NCI-H82 treated with DMSO at 0.1 percent for 48 hours (cell line): ENCODE data around the gene NGRN.

ENCODE experiments used
- DNase-seq: peaks from one replicate; lab custom pipeline; 2025; ENCODE audit not compliant: unreplicated experiment; lab: John Stamatoyannopoulos, UW

The NGRN gene

GRCh38 chr15:90265271-90266060, at the start of gene NGRN:
NGRN (plus strand) TSS chr15:90265672; CDS start chr15:90265713, 41 bp downstream.
- DNase-seq: peak; percentile 73

DNA sequence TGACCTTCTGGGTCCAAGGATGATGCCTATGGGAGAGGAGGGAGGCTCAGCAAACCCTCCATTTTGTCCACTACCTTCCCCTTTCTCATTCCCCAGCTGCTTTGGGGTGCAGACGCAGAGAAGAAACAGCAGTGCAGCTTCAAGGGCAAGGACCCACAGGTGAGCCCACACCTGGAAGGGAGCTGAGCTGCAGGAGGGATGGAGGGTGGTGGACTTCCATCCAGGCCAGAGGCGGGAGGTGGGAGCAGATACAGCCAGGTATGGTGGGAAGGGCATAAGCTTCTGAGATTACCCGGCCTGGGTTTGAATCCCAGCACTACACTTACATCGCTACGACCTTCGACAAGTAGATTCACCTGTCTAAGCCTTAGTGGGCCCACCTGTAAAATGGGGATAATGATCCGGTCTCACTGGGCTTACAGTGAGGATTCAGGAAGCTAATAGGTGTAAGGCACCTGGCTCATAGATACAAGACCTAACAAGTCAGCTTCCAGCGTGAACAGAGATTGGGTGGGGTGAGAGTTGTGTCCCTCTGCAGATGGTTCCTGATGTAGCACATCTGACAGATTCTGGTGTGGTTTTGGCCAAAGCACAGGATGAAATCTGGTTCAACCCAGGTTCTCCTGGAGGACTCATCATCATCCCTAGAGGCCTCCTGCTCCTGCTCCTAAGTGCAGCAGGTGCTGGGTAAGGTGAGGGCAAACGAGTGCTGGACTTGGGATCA, 47.6 kb upstream of the NGRN start:
- no peak for DNase-seq

DNA sequence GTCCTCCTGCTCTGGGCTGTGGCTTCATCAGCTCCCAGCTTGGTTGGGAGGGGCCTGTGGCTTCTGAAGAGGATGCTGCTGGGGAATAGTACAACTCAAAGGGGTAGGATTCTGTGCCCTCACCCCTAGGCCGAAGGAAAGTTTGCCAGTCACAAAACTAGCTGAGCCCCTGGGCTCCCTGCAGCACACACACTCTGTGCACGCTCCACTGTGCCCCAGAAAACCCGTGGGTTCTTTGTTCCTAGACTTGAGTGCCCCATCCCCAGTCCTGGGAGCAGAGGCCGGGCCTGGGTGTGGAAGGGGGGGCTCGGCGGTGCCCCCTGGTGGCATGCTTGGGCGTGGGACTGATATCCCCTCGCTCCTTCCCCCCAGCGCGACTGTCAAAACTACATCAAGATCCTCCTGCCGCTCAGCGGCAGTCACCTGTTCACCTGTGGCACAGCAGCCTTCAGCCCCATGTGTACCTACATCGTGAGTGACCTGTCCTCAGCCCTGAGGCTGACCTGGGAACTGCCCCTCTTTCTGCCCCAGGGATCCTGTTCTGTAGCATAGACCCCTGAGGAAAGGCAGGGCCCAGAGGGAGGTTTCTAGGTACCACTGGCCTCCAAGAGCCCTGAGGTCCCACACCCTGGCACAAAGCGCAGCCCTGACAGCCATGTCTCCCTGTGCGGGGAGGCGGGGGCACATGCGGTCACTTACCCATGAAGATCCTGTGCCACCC, 45.9 kb upstream of the NGRN start:
- peak; percentile 23 for DNase-seq

DNA sequence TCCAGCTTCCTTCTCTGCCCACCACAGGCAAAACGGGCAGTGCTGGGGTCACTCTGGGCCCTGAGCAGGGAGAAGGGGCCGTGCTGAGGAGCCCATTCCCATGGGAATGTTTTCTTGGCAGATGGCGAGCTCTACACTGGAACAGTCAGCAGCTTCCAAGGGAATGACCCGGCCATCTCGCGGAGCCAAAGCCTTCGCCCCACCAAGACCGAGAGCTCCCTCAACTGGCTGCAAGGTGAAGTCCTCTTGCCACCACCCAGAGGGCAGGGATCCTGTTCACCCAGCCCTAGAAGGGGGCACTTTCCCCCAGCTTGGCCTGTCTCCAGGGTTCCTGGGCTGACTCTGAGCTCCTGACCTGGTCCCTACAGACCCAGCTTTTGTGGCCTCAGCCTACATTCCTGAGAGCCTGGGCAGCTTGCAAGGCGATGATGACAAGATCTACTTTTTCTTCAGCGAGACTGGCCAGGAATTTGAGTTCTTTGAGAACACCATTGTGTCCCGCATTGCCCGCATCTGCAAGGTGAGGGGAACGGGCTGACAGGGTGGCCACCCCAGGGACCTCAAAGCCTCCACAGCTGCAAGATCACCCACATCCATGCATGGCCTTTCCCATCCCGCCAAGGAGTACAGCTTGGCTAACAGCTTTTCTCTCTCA, 44.1 kb upstream of the NGRN start:
- peak; percentile 85 for DNase-seq

DNA sequence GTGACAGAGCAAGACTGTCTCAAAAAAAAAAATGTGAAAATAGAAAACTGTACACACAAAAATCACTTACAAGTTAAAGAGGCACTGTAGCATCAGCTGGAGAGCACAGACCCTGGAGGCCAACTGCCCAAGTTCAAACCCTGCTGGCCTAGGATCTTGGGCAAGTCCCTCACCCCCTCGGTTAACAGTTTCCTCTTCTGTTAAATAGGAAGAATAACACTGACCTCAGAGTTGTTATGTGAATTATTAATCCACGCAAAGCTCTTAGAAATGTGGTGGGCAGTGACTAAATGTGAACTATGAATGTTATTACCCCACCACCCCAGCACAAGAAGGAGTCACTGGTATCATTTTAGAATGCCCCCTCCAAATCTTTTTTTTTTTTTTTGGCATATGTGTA, 42.9 kb upstream of the NGRN start:
- no peak for DNase-seq

DNA sequence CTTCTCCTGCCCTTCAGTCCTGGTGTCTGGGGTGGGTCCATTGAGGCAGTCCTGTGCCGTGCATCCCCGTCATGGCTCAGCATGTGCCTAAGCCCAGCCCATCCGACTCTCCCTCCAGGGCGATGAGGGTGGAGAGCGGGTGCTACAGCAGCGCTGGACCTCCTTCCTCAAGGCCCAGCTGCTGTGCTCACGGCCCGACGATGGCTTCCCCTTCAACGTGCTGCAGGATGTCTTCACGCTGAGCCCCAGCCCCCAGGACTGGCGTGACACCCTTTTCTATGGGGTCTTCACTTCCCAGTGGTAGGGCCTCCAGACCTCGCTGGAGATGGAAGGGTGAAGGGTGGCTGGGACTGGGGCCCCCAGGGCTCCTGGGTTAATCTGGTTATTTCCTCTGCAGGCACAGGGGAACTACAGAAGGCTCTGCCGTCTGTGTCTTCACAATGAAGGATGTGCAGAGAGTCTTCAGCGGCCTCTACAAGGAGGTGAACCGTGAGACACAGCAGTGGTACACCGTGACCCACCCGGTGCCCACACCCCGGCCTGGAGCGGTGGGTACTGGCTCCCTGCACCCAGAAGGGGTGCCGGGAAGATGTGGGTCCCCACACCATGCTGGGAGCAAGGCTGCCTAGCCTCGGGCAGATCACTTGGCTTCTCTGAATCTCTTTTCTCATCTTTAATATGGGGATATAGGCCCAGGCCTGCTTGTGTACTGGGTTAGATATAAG, 41.9 kb upstream of the NGRN start:
- DNase-seq: no peak

- no peak for DNase-seq
These were observed 40.4 kb upstream of the NGRN start for GRCh38 chr15:90225047-90225446.

GRCh38 chr15:90225504-90226234, 39.8 kb upstream of the NGRN start:
- no peak for DNase-seq

GRCh38 chr15:90227336-90227735, 38.1 kb upstream of the NGRN start:
- DNase-seq: no peak

GRCh38 chr15:90227816-90228772, 37.4 kb upstream of the NGRN start:
- DNase-seq: no peak

- DNase-seq: no peak
These were observed 36.5 kb upstream of the NGRN start for GRCh38 chr15:90228960-90229359.

DNA sequence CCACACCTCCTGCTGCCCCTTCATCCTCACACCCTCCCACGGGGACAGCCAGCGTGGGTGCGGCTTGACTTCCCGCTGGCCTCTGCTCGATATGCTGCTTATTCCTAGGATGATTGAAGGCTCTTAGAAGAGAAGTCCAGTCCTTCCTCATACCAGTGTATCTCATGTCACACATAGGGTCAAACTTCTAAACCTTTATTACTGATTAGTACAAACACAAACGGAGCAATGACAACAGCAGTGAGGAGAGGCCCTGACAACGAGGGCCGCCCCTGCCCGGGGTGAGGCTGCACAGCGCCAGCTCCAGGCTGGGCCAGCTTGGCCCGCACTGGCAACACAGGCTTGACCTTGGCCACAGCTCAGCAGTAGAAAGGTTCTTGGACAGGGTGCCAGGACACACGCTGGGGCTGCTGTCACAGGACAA, 35.4 kb upstream of the NGRN start:
- no peak for DNase-seq

- DNase-seq: no peak
These were observed 34.9 kb upstream of the NGRN start for GRCh38 chr15:90230610-90231009.

DNA sequence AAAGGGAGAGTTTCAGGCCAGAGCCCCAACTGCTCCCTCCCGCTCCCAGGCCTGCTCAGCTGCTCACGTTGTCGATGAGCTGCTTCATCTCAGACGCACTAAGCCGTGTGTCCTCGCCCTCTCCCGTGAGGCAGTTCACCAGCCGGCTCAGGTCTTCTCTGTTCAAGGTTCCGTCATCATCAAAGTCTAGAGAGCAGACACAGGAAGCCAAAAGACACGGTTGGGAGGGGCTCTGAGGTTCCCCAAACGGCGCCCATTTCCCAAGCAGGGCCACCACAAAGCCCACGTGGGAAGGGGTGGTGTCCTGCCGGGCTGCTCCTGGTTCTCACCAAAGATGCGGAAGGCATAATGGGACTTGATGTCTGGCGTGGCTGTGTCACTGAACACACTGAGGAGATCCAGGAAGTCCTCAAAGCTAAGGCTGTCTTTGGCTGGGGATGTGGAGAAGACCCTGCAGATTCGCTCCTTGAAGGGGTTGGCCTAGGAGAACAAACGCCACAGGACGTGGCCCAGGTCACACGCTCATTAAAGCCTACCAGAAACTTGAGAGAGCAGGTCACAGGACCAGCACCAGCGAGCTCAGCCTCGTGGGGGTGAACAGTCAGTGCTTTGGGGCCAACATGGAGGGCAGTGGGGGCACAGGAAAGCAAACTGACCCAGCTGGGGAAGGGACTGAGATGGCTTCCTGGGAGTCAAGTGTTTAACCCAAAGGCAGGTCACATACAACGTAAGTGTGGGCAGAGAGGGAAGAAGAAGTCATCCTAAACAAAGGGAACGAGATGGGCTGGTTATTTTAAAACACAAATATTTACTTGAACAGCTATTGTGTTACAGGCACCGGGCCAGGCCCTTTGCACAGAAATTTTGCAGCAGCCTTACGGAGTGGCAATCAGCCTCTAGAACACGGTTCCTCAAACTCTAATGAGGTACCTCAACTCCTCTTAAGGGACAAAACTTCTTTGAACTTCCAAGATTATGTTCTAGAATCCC, 34.1 kb upstream of the NGRN start:
- no peak for DNase-seq

GRCh38 chr15:90232196-90232595, 33.3 kb upstream of the NGRN start:
- no peak for DNase-seq

- no peak for DNase-seq
These were observed 32.5 kb upstream of the NGRN start for GRCh38 chr15:90232941-90233386.

- peak; percentile 76 for DNase-seq
These were observed 31.9 kb upstream of the NGRN start, which contains the start of gene CIB1 for GRCh38 chr15:90233387-90234095. CIB1 (minus strand) TSS chr15:90233941; CDS start chr15:90233885, 56 bp downstream.
